HepG2 (cell line): ENCODE data around the gene MED20. TPM values are rescaled to one million over a fixed set of nuclear protein-coding genes. Genes with fewer than 3 reads are reported as not detected.

Experiments
- ATF5 ChIP-seq: sonication (generic); formaldehyde crosslinking; IDR thresholded peaks from 2 replicates; pipeline ENCODE4 v1.4.0; 2020; ENCODE audit warnings: mild to moderate bottlenecking, low read depth, missing genetic modification reagents
- ATRX ChIP-seq: sonication (generic); formaldehyde crosslinking; IDR thresholded peaks from 2 replicates; pipeline ENCODE4 v1.4.0; 2020; ENCODE audit warnings: missing genetic modification reagents, borderline replicate concordance
- CHD4 ChIP-seq: fragments of 200-600 bp; sonication (generic); IDR thresholded peaks from 2 replicates; pipeline ENCODE4 v1.7.0; 2017; ENCODE audit warnings: mild to moderate bottlenecking, low read length, borderline replicate concordance
- EEA1 ChIP-seq: sonication (generic); formaldehyde crosslinking; IDR thresholded peaks from 2 replicates; pipeline ENCODE4 v1.5.1; 2020; ENCODE audit warnings: mild to moderate bottlenecking, missing genetic modification reagents, borderline replicate concordance
- EED ChIP-seq: sonication (generic); formaldehyde crosslinking; IDR thresholded peaks from 2 replicates; pipeline ENCODE4 v1.5.0; 2020; ENCODE audit warnings: mild to moderate bottlenecking, missing genetic modification reagents
- ELF3 ChIP-seq: IDR thresholded peaks from 2 replicates; pipeline ENCODE4 v1.6.1; 2016; ENCODE audit warnings: missing genetic modification reagents, missing compliant biosample characterization
- MAZ ChIP-seq, 2 experiments: sonication (generic) in 1 of 2; formaldehyde crosslinking in 1 of 2; IDR thresholded peaks; 2 replicates each; pipeline versions ENCODE4 v1.5.0 to v1.6.1; 2012 to 2020; ENCODE audit warnings: low read depth in 2 of 2, mild to moderate bottlenecking in 2 of 2, borderline replicate concordance in 1 of 2, improper control_type of control experiment in 1 of 2, low read length in 1 of 2, missing genetic modification reagents in 1 of 2, moderate library complexity in 1 of 2
- MTA3 ChIP-seq: sonication (generic); formaldehyde crosslinking; IDR thresholded peaks from 2 replicates; pipeline ENCODE4 v1.4.0; 2020; ENCODE audit warnings: missing genetic modification reagents
- SNAPC2 ChIP-seq: sonication (generic); formaldehyde crosslinking; IDR thresholded peaks from 2 replicates; pipeline ENCODE4 v1.8.1; 2022; ENCODE audit warnings: mild to moderate bottlenecking, missing genetic modification reagents
- SRF ChIP-seq: IDR thresholded peaks from 2 replicates; pipeline ENCODE4 v1.6.1; 2011; ENCODE audit warnings: mild to moderate bottlenecking, low read depth, low read length, moderate library complexity
- TBL1XR1 ChIP-seq: fragments of 150-350 bp; IDR thresholded peaks from 2 replicates; pipeline ENCODE4 v1.6.1; 2014; ENCODE audit warnings: borderline replicate concordance, low read length; ENCODE audit not compliant: partially characterized antibody
- ZNF136 ChIP-seq: sonication (generic); formaldehyde crosslinking; IDR thresholded peaks from 2 replicates; pipeline ENCODE4 v1.8.1; 2022; ENCODE audit warnings: low read depth, mild to moderate bottlenecking, moderate library complexity, missing genetic modification reagents
- ZNF281 ChIP-seq: sonication (generic); formaldehyde crosslinking; IDR thresholded peaks from 2 replicates; pipeline ENCODE4 v1.4.0; 2020; ENCODE audit warnings: missing genetic modification reagents, borderline replicate concordance
- ZNF710 ChIP-seq: sonication (generic); formaldehyde crosslinking; IDR thresholded peaks from 2 replicates; pipeline ENCODE4 v1.5.0; 2020; ENCODE audit warnings: mild to moderate bottlenecking, missing genetic modification reagents, borderline replicate concordance
- ZUFSP ChIP-seq: sonication (generic); formaldehyde crosslinking; IDR thresholded peaks from 2 replicates; pipeline ENCODE4 v1.9.0; 2021; ENCODE audit warnings: missing genetic modification reagents, mild to moderate bottlenecking, borderline replicate concordance
- polyA plus RNA-seq, 8 experiments: library from polyadenylated mRNA; depleted of rRNA in 3 of 8; stranded (reverse) in 7 of 8; unstranded in 1 of 8; fragments of >200 nt; fragmentation: Illumina TruSeq in 4 of 8; extraction: Trizol in 4 of 8; gene quantifications; 2 replicates each; pipeline versions ENCODE4 v1.2.1 to v1.2.3, GENCODE V29; 2011 to 2016; ENCODE audit warnings: low read depth in 4 of 8, missing spikeins in 1 of 8, mixed read lengths in 1 of 8; ENCODE audit not compliant: insufficient read depth in 1 of 8
- total RNA-seq, 5 experiments: library from RNA; depleted of rRNA; stranded (reverse); fragments of >200 nt; fragmentation: Illumina TruSeq; extraction: Trizol; gene quantifications; 2 replicates each; pipeline ENCODE4 v1.2.3, GENCODE V29; 2016; ENCODE audit warnings: low read depth in 1 of 5

MED20 gene
- total and polyA plus RNA-seq, 2 of the 13 experiments (the other 11 are each of a cell fraction or from before 2014, with no cell fraction given), result 28.1 to 41.1 TPM

- TF ChIP-seq ZNF281 (no peak), ELF3 (CRISPR knock-in tag) (no peak), SRF (no peak), EED (CRISPR knock-in tag) (no peak), ATRX (CRISPR knock-in tag) (no peak), EEA1 (no peak), ZUFSP (no peak), ZNF136 (CRISPR knock-in tag) (no peak), ZNF710 (no peak), MTA3 (CRISPR knock-in tag) (no peak), TBL1XR1 (no peak), ATF5 (0 out of 2 replicates have a peak, but pooled peaks have one; percentile 59), MAZ (IDR thresholded peaks at IDR 0.05; ENCODE audit: borderline replicate concordance, low read depth, low read length) (no peak), MAZ (CRISPR knock-in tag; IDR thresholded peaks at IDR 0.05; ENCODE audit: low read depth) (no peak), SNAPC2 (CRISPR knock-in tag) (no peak), CHD4 (no peak)
These were observed 25.4 kb downstream of the MED20 start, which contains the start of gene USP49 (continued) for GRCh38 chr6:41895300-41896233.
